Sigmoid colon (tissue), 4 donors: ENCODE results near the gene UBTD1.

Source experiments
- CTCF ChIP-seq, 4 experiments: fragments of 450-650 bp in 3 of 4; fragments of 200-600 bp in 1 of 4; IDR thresholded peaks; one replicate each; pipeline ENCODE4 v1.5.1; 2016 to 2019; ENCODE audit warnings: antibody characterized with exemption in 4 of 4, mild to moderate bottlenecking in 3 of 4, moderate library complexity in 2 of 4
- POLR2A ChIP-seq, 2 donors: fragments of 450-650 bp; IDR thresholded peaks; one replicate each; pipeline ENCODE4 v1.6.1; 2016; ENCODE audit warnings: antibody characterized with exemption in 2 of 2, mild to moderate bottlenecking in 2 of 2, moderate library complexity in 2 of 2
- POLR2AphosphoS5 ChIP-seq, 4 donors: sonication (generic); formaldehyde crosslinking; IDR thresholded peaks; one replicate each; pipeline ENCODE4 v1.6.1; 2017; ENCODE audit warnings: antibody characterized with exemption in 4 of 4

- no peak for TF ChIP-seq POLR2A (IDR thresholded peaks at IDR 0.05)
- TF ChIP-seq CTCF (IDR thresholded peaks at IDR 0.05): no peak
- TF ChIP-seq POLR2AphosphoS5 (IDR thresholded peaks at IDR 0.05): no peak
These were observed 50.2 kb downstream of the UBTD1 start for GRCh38 chr10:97548828-97549455.
